ENCODE results near the gene ANKRD23. TPM values are rescaled to one million over a fixed set of nuclear protein-coding genes. Genes with fewer than 3 reads are reported as not detected.
A peak's percentile ranks its signal among the peaks of the same experiment; 100 is the strongest.
"Not testable (repeated sequence)": the region's sequence is repeated elsewhere in the genome, so short reads cannot be mapped to it uniquely, and the experiment has no call there.

ANKRD23 gene
- total RNA-seq, 1 experiment from 2014 or later: 1.8 TPM

DNA sequence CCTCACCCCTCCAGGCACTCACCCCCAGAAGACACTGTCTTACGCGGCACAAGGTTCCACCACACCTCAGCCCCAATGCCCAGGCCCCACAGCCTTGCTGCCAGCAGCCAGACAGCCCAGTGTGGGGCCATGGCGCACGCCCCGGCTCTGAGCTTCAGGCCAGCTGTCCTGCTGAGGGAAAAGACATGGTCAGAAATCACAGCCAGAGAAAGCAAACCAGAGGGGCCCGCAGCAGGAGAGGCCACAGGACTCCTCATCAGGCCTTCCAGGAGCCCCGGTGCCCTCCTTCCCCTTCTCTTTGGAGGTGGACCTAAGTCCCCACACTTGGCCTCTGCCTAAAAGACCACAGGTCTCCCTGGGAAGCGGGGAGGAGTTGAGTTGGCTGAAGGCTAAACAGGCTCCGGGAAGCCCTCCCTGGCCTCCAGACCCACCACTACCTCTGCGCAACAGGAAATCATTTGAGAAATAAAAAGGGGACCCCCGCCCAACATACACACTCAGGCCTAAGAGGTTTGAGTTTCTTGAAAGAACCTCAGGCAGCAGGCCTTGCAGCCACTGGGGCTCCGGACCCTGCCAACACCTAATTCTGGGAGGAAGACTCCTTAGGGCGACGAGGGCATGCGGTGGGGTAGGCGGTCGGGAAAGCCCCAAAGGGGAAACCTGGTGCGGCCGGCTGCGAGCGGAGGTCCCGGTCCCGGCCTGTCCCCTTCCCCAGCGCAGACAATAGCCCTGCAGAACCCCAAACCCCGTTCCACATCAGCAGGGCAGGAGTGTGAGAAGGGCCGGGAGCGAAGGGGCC, 24.1 kb upstream of the ANKRD23 start:
- in situ Hi-C loops (cut with HindIII; ENCODE audit: low pct_unique_long_range_greater_than_20kb, low sequenced_read_pairs): no loop called here

GRCh38 chr2:96866986-96867755, 23.4 kb upstream of the ANKRD23 start:
- in situ Hi-C loops (cut with HindIII; ENCODE audit: low pct_unique_long_range_greater_than_20kb, low sequenced_read_pairs): no loop called here
- DNase-seq (ENCODE audit: low read depth, low spot score): no peak

More for the DNA sequence above, 24.1 kb upstream of the ANKRD23 start:
- no peak for DNase-seq (ENCODE audit: low read depth, low spot score)

DNA sequence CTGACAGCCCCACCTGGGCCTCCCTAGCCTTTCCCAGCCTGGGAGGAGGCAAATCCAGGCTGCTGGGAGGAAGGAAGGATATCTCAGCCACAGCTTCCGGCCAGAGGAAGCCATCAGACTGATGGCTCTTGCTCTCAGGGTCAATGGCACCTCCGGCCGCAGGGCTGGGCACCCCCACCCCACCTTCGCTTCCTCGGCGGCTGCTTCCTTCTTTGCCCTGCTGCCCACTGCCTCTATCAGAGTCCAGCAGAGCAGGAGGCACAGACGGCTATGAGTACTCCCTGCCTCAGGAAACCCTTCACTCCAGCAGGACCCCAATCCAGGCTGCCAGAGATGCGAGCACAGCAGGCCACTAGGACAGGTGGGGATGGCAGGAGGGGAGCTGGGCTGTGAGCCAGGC, 22.8 kb upstream of the ANKRD23 start:
- DNase-seq (ENCODE audit: low read depth, low spot score): no peak
- in situ Hi-C loops (cut with HindIII; ENCODE audit: low pct_unique_long_range_greater_than_20kb, low sequenced_read_pairs): no loop called here

DNA sequence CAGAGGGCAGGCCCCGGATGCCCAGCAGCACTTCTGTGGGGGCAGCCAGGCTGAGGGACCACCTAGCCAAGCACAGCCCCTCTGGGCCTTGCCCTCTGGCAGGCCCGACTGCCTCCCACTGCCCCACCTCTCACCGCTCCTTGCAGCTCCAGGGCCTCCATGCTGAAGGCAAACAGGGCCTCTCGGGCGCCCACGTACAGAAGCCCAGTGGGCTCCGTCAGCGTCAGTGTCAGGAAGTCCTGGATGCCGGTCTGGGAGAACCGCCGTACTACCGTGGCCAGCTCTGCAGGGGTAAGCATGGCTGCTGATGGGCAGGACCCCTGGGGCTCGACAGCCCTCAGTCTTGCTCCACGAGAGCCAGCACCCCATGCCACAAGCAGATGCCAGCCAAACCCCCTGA, 22.3 kb upstream of the ANKRD23 start:
- DNase-seq (ENCODE audit: low read depth, low spot score): no peak
- in situ Hi-C loops (cut with HindIII; ENCODE audit: low pct_unique_long_range_greater_than_20kb, low sequenced_read_pairs): no loop called here

DNA sequence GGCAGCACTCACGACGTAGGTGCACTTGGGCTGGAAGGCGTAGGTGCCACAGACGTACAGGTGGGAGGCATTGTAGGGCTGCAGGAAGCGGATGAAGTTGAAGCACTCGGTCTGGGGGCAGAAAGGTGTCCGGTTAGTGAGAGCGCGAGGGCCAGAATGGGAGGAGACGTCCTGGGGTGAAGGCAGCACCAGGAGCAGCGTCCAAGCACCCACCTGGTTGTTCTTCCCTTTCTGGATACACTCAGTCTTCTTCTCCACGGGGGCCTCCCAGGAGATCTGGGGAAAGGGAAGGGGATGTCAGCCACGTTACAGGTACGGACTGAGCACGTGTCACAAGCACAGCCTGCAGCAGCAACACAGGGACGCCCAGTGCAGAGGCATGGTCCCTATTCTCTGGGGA, 21.8 kb upstream of the ANKRD23 start:
- in situ Hi-C loops (cut with HindIII; ENCODE audit: low pct_unique_long_range_greater_than_20kb, low sequenced_read_pairs): no loop called here
- no peak for DNase-seq (ENCODE audit: low read depth, low spot score)

GRCh38 chr2:96864343-96865091, 20.7 kb upstream of the ANKRD23 start:
- DNase-seq (ENCODE audit: low read depth, low spot score): no peak
- in situ Hi-C loops (cut with HindIII; ENCODE audit: low pct_unique_long_range_greater_than_20kb, low sequenced_read_pairs): no loop called here

DNA sequence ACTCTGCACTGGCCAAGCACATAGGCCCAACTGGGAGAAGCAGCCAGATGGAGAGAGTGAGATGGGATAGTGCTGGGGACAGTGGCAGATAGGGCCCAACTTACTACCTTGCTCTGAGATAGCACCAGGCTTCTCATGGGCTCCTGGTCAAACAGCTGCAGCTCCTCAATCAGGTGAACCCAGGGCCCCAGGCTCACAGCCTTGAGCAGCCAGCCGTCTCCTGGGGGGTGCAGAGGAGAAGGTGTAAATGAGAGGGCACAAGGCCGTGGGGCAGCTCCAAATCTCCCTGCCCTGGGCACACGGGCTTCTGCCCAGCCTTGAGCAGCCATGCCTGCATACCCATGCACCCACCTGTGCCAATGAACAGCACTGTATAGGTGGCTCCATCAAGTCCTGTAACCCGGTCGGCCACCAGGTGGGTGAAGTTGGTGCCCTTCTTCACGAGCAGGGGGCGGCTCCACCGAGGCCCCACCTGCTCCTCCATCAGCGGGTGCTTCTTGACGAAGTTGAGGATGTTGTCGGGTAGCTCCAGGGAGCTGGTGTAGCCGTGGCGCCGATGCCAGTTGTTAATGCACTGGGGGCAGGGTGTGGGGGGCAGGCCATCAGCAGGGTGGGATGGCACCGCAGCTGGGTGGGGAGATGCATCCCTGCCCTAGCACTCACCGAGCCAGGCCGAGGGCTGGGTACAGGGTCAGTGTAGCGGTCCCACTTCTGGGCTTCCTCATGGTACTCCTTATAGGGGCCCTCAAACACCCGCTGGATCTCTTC, 19.9 kb upstream of the ANKRD23 start:
- in situ Hi-C loops (cut with HindIII; ENCODE audit: low pct_unique_long_range_greater_than_20kb, low sequenced_read_pairs): no loop called here
- DNase-seq (ENCODE audit: low read depth, low spot score): no peak

DNA sequence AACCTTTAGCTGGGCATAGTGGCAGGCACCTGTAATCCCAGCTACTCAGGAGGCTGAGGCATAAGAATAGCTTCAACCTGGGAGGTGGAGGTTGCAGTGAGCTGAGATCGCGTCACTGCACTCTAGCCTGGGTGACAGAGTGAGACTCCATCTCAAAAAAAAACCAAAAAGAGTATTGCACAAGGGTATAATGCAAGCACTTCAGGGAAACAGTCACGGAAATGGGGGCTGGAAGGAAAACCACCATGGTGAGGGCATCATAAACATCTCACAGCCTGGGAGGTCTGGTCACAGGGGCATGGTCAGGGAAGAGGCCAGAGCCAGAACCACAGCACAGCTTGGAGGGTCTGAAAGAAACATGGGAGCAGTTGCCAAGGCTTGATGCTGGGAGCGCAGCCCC, 19.2 kb upstream of the ANKRD23 start:
- DNase-seq (ENCODE audit: low read depth, low spot score); in situ Hi-C loops (cut with HindIII; ENCODE audit: low pct_unique_long_range_greater_than_20kb, low sequenced_read_pairs): not testable (repeated sequence)

DNA sequence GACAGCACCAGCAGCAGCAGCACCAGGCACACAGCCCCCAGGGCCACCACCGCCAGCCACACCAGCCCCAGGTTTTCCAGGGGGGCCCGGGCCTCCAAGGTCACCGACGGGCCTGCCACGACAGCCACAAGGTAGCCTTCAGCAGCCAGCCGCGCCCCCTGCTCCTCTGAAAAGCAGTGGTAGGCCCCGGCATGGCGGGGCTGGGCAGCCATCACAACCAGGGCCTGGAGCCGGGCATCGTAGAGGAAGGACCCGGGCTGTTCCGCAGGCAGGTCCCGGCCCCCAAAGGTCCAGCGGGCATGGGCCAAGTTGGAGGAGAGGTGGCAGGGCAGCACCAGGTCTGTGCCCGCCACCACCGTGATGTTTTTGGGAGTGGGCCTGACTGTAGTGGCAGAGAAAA, 17.3 kb upstream of the ANKRD23 start:
- in situ Hi-C loops (cut with HindIII; ENCODE audit: low pct_unique_long_range_greater_than_20kb, low sequenced_read_pairs): no loop called here
- no peak for DNase-seq (ENCODE audit: low read depth, low spot score)

GRCh38 chr2:96860065-96861029, 16.5 kb upstream of the ANKRD23 start:
- DNase-seq (ENCODE audit: low read depth, low spot score): no peak
- in situ Hi-C loops (cut with HindIII; ENCODE audit: low pct_unique_long_range_greater_than_20kb, low sequenced_read_pairs): no loop called here

DNA sequence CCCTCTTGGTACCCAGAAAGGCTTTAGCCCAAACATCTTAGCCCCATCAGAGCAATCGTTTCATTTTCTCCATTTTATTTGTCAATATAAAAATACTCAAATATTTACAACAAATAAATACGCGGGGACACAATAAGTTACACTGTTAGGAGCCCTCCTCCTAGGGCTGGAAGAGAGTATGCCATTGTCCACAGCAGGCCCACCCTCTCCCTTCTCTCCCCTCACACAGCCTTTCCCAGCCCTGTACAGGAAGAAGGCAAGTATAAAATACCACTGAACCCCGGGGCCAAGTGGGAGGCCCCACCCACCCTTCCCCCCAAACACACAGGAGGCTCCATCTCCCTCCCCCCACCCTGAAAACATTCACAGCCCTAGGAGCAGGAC, 15.9 kb upstream of the ANKRD23 start:
- DNase-seq (ENCODE audit: low read depth, low spot score): no peak
- in situ Hi-C loops (cut with HindIII; ENCODE audit: low pct_unique_long_range_greater_than_20kb, low sequenced_read_pairs): no loop called here

- no peak for DNase-seq (ENCODE audit: low read depth, low spot score)
- in situ Hi-C loops (cut with HindIII; ENCODE audit: low pct_unique_long_range_greater_than_20kb, low sequenced_read_pairs): no loop called here
Observed at GRCh38 chr2:96859099-96859649, 15.4 kb upstream of the ANKRD23 start.

DNA sequence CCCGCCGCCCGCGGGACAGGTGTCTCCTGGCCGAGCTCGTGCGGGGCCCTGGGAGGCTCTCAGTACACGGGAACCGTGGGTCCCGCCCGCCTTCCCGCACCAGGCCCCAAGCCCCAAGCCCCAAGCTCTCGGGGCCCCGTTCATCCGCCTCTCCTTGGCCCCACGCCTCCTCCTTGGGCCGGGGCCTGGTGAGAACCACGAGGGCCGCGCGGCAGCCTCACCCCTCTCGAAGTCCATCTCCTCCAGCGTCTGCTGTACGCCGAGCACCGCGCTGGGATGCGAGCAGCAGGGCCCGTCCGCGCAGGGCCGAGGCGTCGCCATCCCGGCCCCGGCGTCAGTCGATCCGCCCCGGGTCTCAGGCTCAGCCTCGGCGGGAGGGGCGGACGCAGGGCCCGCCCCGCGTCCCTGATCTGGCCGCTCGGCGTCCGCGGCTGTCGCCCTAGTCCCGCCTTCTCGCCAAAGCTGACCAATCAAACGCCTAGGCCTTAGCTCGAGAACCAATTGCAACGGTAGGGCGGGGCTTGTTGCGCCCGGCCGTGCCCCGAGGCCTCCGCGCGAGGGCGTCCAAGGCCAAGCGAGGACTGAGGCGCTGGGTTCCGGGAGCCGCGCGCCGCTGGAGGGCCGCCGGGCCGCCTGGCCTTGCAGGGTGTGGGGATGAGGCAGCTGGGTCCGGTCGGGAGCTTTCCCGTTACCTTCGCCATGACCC, 14.0 kb upstream of the ANKRD23 start, which contains the start of gene ANKRD39:
Gene ANKRD39, minus strand, starts transcription at position 350 of the 706 bp plus-strand sequence. Its CDS starts 29 bp downstream, at position 321.
- in situ Hi-C loops (cut with HindIII; ENCODE audit: low pct_unique_long_range_greater_than_20kb, low sequenced_read_pairs): no loop called here

GRCh38 chr2:96856776-96857666, 13.2 kb upstream of the ANKRD23 start:
- in situ Hi-C loops (cut with HindIII; ENCODE audit: low pct_unique_long_range_greater_than_20kb, low sequenced_read_pairs): no loop called here
- DNase-seq (ENCODE audit: low read depth, low spot score): no peak

More for the DNA sequence above, 14.0 kb upstream of the ANKRD23 start, which contains the start of gene ANKRD39:
- peak; percentile 97 for DNase-seq (ENCODE audit: low read depth, low spot score)

- DNase-seq (ENCODE audit: low read depth, low spot score): no peak
- in situ Hi-C loops (cut with HindIII; ENCODE audit: low pct_unique_long_range_greater_than_20kb, low sequenced_read_pairs): no loop called here
Observed at GRCh38 chr2:96853321-96853720, 9.5 kb upstream of the ANKRD23 start.

Data from SK-MEL-5 (cell line).